ENCODE measurements around the gene GGT6.

GRCh38 chr17:4519361-4519788 is 41.0 kb downstream of the GGT6 start:
- TF ChIP-seq POLR2A (IDR thresholded peaks at IDR 0.05; ENCODE audit: low read depth, low read length), result no peak
- no peak for TF ChIP-seq TAF1 (IDR thresholded peaks at IDR 0.05; ENCODE audit: borderline replicate concordance, low read depth, low read length)
